DND-41 (cell line): ENCODE data around the gene ITPR1.

Source experiments
- ATAC-seq: fragments of 200-7000 bp; cut with Tn5 transposase; 3 replicates; pipeline ENCODE4 v1.9.1; 2021; ENCODE audit warnings: low read depth; ENCODE audit not compliant: insufficient read depth
- DNase-seq: peaks from one replicate; pipeline ENCODE4 v3.0.0-alpha.2; 2020
- H2AFZ ChIP-seq: 2 replicates; pipeline ENCODE4 v1.6.0; 2012; ENCODE audit warnings: low read depth, low read length
- H3K27ac ChIP-seq: 2 replicates; pipeline ENCODE4 v1.5.1; 2012; ENCODE audit warnings: low read length, inconsistent platforms
- H3K27me3 ChIP-seq: fragments of 200-600 bp; sonication (generic); 2 replicates; pipeline ENCODE4 v1.6.0; 2012; ENCODE audit warnings: low read length, mild to moderate bottlenecking, inconsistent platforms; ENCODE audit not compliant: insufficient read depth, poor library complexity
- H3K36me3 ChIP-seq: 2 replicates; pipeline ENCODE4 v1.5.1; 2012; ENCODE audit warnings: low read length, inconsistent platforms; ENCODE audit not compliant: insufficient read depth
- H3K4me1 ChIP-seq: 2 replicates; pipeline ENCODE4 v1.5.1; 2012; ENCODE audit warnings: mild to moderate bottlenecking, low read length; ENCODE audit not compliant: insufficient read depth
- H3K4me2 ChIP-seq: 2 replicates; pipeline ENCODE4 v1.6.0; 2012; ENCODE audit warnings: mild to moderate bottlenecking, moderate library complexity, low read length, inconsistent platforms; ENCODE audit not compliant: insufficient read depth
- H3K4me3 ChIP-seq, 2 experiments: fragments of 200-600 bp in 1 of 2; shearing (Covaris generic) in 1 of 2; 2 replicates each; pipeline ENCODE4 v1.5.1; 2012 to 2016; ENCODE audit warnings: inconsistent platforms in 2 of 2, low read length in 2 of 2, mild to moderate bottlenecking in 2 of 2, low read depth in 1 of 2, moderate library complexity in 1 of 2
- H3K79me2 ChIP-seq: 2 replicates; pipeline ENCODE4 v1.6.0; 2012; ENCODE audit warnings: low read length, inconsistent platforms; ENCODE audit not compliant: insufficient read depth
- H3K9ac ChIP-seq: 2 replicates; pipeline ENCODE4 v1.6.0; 2012; ENCODE audit warnings: low read depth, mild to moderate bottlenecking, inconsistent platforms, low read length, moderate library complexity
- H3K9me3 ChIP-seq: 2 replicates; pipeline ENCODE4 v1.5.1; 2012; ENCODE audit warnings: low read length, moderate library complexity, mild to moderate bottlenecking, inconsistent platforms; ENCODE audit not compliant: insufficient read depth, severe bottlenecking
- H4K20me1 ChIP-seq: 2 replicates; pipeline ENCODE4 v1.6.0; 2012; ENCODE audit warnings: low read length; ENCODE audit not compliant: insufficient read depth
- EZH2 ChIP-seq: IDR thresholded peaks from 3 replicates; pipeline ENCODE4 v1.6.1; 2012; ENCODE audit warnings: borderline replicate concordance, low read depth, mild to moderate bottlenecking, moderate library complexity, low read length, inconsistent platforms; ENCODE audit not compliant: severe bottlenecking
- TF ChIP-seq, protein P1 (sequence below): IDR thresholded peaks from 2 replicates; pipeline ENCODE4 v1.5.1; 2012; ENCODE audit warnings: borderline replicate concordance, low read length, moderate library complexity, mild to moderate bottlenecking; ENCODE audit not compliant: poor library complexity, severe bottlenecking; ENCODE audit errors: extremely low read depth

Gene ITPR1

DNA sequence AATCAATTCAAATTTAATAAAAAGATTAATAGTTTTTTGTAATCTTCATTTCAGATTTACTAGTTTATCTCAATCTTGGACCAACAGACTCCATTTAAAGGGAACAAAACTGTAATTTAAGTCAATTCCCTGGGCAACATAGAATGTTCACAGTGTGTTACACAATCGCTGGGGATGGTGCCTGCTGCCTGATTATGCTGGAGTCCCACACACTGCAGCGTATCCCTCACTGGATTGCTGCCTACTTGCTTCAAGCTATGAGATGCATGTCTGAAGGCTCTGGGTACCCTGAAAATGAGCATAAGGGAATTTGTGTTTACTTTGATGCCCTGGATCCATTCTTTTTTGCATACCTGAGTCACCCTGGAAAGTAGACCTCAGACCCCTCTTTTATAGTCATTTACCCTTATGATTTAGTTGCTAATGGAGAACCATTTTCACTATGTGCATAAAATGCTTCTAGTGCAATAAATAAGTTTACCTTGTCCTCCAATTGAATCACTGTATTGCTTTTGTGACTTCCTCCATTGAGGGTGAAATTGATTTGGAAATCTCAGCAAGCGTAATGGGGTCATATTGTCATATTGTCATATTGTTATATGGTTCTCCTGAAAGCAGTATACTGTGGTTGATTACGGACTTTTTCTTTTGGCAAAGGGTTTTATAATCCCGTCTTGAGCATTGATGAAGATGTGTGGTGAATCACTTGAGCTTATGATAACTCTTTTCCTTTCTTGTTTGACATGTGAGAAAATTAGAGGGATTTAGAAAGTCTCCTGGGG is 35.9 kb downstream of the ITPR1 start:
- H3K4me3 ChIP-seq, result no peak overlapping the region
- H3K79me2 ChIP-seq, result no peaks in the 10 kb centered on the region
- no peak overlapping the region for H3K9ac ChIP-seq
- TF ChIP-seq, protein P1, sequence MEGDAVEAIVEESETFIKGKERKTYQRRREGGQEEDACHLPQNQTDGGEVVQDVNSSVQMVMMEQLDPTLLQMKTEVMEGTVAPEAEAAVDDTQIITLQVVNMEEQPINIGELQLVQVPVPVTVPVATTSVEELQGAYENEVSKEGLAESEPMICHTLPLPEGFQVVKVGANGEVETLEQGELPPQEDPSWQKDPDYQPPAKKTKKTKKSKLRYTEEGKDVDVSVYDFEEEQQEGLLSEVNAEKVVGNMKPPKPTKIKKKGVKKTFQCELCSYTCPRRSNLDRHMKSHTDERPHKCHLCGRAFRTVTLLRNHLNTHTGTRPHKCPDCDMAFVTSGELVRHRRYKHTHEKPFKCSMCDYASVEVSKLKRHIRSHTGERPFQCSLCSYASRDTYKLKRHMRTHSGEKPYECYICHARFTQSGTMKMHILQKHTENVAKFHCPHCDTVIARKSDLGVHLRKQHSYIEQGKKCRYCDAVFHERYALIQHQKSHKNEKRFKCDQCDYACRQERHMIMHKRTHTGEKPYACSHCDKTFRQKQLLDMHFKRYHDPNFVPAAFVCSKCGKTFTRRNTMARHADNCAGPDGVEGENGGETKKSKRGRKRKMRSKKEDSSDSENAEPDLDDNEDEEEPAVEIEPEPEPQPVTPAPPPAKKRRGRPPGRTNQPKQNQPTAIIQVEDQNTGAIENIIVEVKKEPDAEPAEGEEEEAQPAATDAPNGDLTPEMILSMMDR, result no peak
- H3K27ac ChIP-seq, result no peak overlapping the region
- no peaks in the 10 kb centered on the region for H3K9me3 ChIP-seq
- no peaks in the 10 kb centered on the region for H4K20me1 ChIP-seq
- H3K4me1 ChIP-seq, result no peaks in the 10 kb centered on the region
- no peak overlapping the region for H2AFZ ChIP-seq
- H3K36me3 ChIP-seq, result no peaks in the 10 kb centered on the region
- H3K4me2 ChIP-seq, result no peak overlapping the region
- ATAC-seq (no peak), DNase-seq (no peak)
- H3K27me3 ChIP-seq, result no peaks in the 10 kb centered on the region

DNA sequence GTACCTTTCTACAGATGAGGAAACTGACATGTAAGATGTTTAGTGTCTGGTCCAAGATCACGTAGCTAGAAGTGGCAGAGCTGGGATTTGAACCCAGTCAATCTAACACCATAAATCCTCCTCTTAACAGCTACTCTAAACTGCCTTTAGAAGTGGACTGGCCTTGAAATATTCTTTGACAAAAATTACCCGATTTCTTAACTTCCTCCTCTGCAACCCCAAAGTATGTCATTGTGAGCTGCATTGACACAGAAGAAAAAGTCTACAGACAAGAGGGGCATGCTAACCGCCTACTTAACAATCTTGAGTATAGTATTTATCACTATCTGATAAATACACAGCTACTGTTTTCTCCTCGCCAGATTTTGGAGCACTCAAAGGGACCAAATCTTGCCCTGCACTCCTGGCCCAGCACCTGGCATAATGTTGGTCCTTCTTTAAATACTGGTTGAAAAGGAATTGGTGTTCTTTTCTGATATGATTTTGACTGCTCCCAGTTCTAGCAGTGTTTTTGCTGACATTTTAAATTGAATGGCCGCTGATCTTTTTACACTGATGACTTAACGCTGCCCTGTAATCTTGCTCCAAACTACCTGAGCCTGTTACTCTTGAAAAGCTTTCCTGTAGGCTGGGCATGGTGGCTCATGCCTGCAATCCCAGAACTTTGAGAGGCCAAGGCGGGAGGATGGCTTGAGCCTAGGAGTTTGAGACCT is 36.9 kb downstream of the ITPR1 start:
- TF ChIP-seq EZH2, result no peak
- TF ChIP-seq, protein P1, result no peak
- Histone ChIP-seq H3K27me3 (no peaks in the 10 kb centered on the region), H3K4me3 (no peak overlapping the region), H3K79me2 (no peaks in the 10 kb centered on the region), H4K20me1 (no peaks in the 10 kb centered on the region), H3K4me1 (no peaks in the 10 kb centered on the region), H3K27ac (no peak overlapping the region), H3K9me3 (no peaks in the 10 kb centered on the region), H2AFZ (no peak overlapping the region), H3K4me2 (no peak overlapping the region), H3K36me3 (no peaks in the 10 kb centered on the region), H3K9ac (no peak overlapping the region)
- no peak for DNase-seq
- no peak for ATAC-seq

DNA sequence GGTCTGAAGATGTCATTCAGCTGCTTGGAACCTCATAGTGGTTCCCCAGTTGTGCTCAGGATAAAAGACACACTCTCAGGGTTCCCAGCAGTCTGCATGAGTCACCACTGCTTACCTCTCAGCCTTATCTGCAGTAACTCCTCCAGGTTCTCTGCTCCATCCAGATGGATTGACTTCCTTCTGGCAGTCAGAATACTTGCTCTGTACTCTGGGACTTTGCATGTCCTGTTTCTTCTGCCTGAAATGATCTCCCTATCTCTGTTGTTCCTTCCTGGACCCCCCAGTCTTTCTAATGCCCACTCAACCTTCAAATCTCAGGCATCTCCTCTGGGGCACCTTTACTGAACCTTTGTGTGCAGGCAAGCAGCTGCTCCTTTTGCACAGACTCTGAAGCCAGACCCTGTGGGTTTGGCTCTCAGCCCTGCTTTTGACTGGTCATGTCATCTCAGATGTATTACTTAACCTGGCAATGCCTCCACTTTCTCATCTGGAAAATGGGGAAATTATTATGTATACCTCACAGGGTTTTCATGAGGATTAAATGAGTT is 38.4 kb downstream of the ITPR1 start:
- TF ChIP-seq EZH2, result no peak
- TF ChIP-seq, protein P1, result no peak
- no peak overlapping the region for H3K4me2 ChIP-seq
- no peak overlapping the region for H3K27ac ChIP-seq
- H3K27me3 ChIP-seq, result no peaks in the 10 kb centered on the region
- no peak for ATAC-seq
- no peak overlapping the region for H3K4me3 ChIP-seq
- DNase-seq, result no peak
- no peaks in the 10 kb centered on the region for H3K79me2 ChIP-seq
- H3K4me1 ChIP-seq, result no peaks in the 10 kb centered on the region
- H3K9ac ChIP-seq, result no peak overlapping the region
- H2AFZ ChIP-seq, result no peak overlapping the region
- no peaks in the 10 kb centered on the region for H3K9me3 ChIP-seq
- H4K20me1 ChIP-seq, result no peaks in the 10 kb centered on the region
- H3K36me3 ChIP-seq, result no peaks in the 10 kb centered on the region
